Adrenal gland (tissue), 5 donors: ENCODE measurements around the gene RELT.

Experiments
- CTCF ChIP-seq, 6 experiments: fragments of 450-650 bp in 4 of 6; fragments of 200-600 bp in 2 of 6; sonication (generic) in 1 of 6; IDR thresholded peaks; 1 replicate in 5 of 6; 2 replicates in 1 of 6; pipeline versions ENCODE4 v1.5.1 to v1.8.0; 2016 to 2021; ENCODE audit warnings: antibody characterized with exemption in 6 of 6, mild to moderate bottlenecking in 2 of 6, moderate library complexity in 1 of 6
- POLR2A ChIP-seq, 2 donors: fragments of 450-650 bp; IDR thresholded peaks; one replicate each; pipeline ENCODE4 v1.6.1; 2017; ENCODE audit warnings: antibody characterized with exemption in 2 of 2, mild to moderate bottlenecking in 2 of 2, moderate library complexity in 1 of 2
- donor health status: DM: no; HTN: no; CAD: no.

GRCh38 chr11:73394416-73395296, 18.5 kb downstream of the RELT start:
- no peak for TF ChIP-seq CTCF (IDR thresholded peaks at IDR 0.05)
- TF ChIP-seq POLR2A (IDR thresholded peaks at IDR 0.05), result no peak
